Mucosa of rectum (tissue), 2 donors: ENCODE results near the gene IMPA2.

ENCODE experiments used
- H3K27ac ChIP-seq, 2 donors: one replicate each; pipeline ENCODE4 v1.7.0; 2013; ENCODE audit warnings: inconsistent platforms in 2 of 2, low read depth in 2 of 2, low read length in 2 of 2
- H3K27me3 ChIP-seq, 2 donors: one replicate each; pipeline ENCODE4 v1.7.0; 2013; ENCODE audit warnings: low read length in 2 of 2; ENCODE audit not compliant: control insufficient read depth in 2 of 2, insufficient read depth in 2 of 2
- H3K36me3 ChIP-seq, 2 donors: one replicate each; pipeline ENCODE4 v1.7.0; 2013; ENCODE audit warnings: low read length in 2 of 2; ENCODE audit not compliant: control insufficient read depth in 2 of 2, insufficient read depth in 2 of 2
- H3K4me1 ChIP-seq, 2 donors: one replicate each; pipeline ENCODE4 v1.7.0; 2013; ENCODE audit warnings: low read length in 2 of 2, mild to moderate bottlenecking in 1 of 2; ENCODE audit not compliant: control insufficient read depth in 2 of 2, insufficient read depth in 2 of 2
- H3K4me3 ChIP-seq, 2 donors: one replicate each; pipeline ENCODE4 v1.7.0; 2013; ENCODE audit warnings: low read length in 2 of 2
- H3K9ac ChIP-seq, 2 donors: one replicate each; pipeline ENCODE4 v1.7.0; 2013; ENCODE audit warnings: low read length in 2 of 2, low read depth in 1 of 2, mild to moderate bottlenecking in 1 of 2
- H3K9me3 ChIP-seq, 2 donors: one replicate each; pipeline ENCODE4 v1.7.0; 2013; ENCODE audit warnings: low read length in 2 of 2; ENCODE audit not compliant: control insufficient read depth in 2 of 2
- donor health status: healthy.
- donor health status: Normal muscosa, but diverticular disease.

IMPA2 gene

DNA sequence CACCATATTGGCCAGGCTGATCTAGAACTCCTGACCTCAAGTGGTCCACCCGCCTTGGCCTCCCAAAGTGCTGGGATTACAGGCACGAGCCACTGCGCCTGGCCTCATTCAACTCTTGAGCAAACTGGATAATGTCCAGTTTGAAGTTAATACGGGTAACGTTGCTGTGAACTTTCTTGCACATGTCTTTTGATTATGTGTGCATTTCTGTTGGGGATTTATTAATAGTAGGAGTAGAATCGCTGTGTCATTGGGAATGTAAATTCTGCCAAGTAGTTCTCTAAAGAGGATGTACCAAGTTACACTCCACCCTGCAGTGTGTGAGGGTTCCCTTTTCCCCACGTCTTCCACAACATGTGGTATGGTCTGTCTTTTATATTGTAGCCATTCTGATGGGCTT lies 6.2 kb downstream of the IMPA2 start:
- H3K9me3 ChIP-seq, result no peaks in the 10 kb centered on the region
- no peak overlapping the region for H3K27ac ChIP-seq
- peaks cover 5 to 42% of the 10 kb centered on the region in 2 donors for H3K4me1 ChIP-seq
- H3K36me3 ChIP-seq, result peaks cover 0 to 2% of the 10 kb centered on the region in 2 donors
- H3K27me3 ChIP-seq, result no peaks in the 10 kb centered on the region
- no peak overlapping the region for H3K9ac ChIP-seq
- no peak overlapping the region for H3K4me3 ChIP-seq

DNA sequence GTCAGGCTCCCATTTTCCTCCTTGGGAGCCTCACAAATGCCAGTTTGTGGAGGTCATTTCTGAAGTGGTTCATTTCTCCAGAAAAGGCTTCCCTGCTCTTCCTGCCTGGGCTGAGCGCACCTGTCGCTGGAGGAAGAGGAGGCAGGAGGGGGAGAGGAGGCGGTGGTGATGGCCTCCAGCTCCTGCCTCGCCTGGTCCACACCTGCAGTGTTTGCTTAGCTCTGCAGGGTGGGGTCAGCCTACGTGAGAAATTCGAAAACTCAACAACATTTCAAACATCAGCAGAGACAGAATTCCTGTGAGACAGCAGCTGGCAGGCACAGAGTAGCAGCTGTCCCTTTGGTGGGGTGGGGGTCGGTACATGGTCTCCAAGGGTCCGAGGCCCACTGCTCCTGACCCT lies 7.9 kb downstream of the IMPA2 start:
- H3K9me3 ChIP-seq, result no peaks in the 10 kb centered on the region
- H3K27ac ChIP-seq, result peak overlapping the region; percentile 79
- H3K4me1 ChIP-seq, result peaks cover 6 to 29% of the 10 kb centered on the region in 2 donors
- peak overlapping the region; percentile 21 to 56 for H3K9ac ChIP-seq
- H3K27me3 ChIP-seq, result no peaks in the 10 kb centered on the region
- no peak overlapping the region for H3K4me3 ChIP-seq
- peaks cover 0 to 2% of the 10 kb centered on the region in 2 donors for H3K36me3 ChIP-seq

GRCh38 chr18:11989966-11990380 lies 8.7 kb downstream of the IMPA2 start:
- Histone ChIP-seq H3K36me3 (peaks cover 0 to 2% of the 10 kb centered on the region in 2 donors), H3K27ac (peak overlapping the region; percentile 79), H3K9ac (peak overlapping the region; percentile 21 to 56), H3K4me1 (peaks cover 14 to 37% of the 10 kb centered on the region in 2 donors), H3K4me3 (no peak overlapping the region), H3K27me3 (no peaks in the 10 kb centered on the region), H3K9me3 (no peaks in the 10 kb centered on the region)

DNA sequence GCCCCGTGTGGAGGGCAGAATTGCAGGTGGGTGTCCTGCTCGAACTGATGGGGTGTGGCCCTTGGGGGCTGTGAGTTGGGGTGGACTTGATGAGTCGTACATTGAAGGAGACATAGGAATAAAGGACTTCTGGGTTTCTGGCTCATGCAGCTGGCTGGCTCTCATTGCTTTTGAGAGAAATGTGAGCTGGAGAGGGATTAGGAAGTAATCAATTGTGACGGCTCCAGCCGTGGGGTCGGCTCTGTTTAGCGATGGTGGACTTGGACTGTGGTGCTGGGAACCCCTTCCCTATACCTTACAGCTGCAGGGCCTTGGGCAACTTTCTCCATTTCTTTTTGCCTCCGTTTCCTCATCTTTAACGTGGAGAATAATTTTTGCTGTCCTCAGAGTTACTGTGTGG lies 9.2 kb downstream of the IMPA2 start:
- no peaks in the 10 kb centered on the region for H3K27me3 ChIP-seq
- peaks cover 19 to 42% of the 10 kb centered on the region in 2 donors for H3K4me1 ChIP-seq
- no peaks in the 10 kb centered on the region for H3K9me3 ChIP-seq
- peak overlapping the region in 1 of 2 donors; percentile 79 for H3K27ac ChIP-seq
- peaks cover 0 to 2% of the 10 kb centered on the region in 2 donors for H3K36me3 ChIP-seq
- no peak overlapping the region for H3K9ac ChIP-seq
- H3K4me3 ChIP-seq, result no peak overlapping the region

DNA sequence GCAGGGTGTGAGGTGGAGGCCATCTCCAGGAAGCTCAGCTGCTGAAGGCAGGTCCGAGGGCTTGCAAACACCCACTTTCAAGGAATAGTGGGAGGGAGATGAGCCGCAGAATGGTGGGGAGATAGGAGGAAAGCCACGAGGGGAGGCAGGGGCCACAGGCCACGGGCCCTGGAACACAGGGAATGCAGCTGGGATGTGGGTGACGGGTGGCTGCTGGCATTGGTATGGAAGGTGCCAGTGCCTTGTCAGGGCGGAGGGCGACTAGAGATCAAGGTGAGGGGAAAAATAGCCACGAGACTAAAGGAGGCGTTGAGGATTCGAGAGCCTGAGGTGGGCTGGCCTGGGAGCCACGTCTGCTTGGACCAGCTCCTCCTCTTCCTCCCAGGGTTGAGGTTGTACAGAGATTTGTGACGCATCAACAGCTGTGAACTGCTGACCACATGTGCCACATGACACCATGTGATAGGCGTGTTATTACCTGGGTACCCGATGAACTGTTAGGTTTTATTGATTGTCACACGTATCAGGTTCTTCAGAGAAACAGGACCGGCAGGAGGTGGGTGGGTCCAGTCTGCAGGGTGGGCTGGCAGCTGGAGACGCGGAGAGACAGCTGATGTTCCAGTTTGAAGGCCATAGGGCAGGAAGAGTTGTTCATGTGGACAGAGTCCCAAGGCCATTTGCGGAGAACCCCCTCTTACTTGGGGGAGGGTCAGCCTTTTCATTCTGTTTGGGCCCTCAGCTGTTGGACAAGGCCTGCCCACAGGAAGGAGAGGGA lies 9.9 kb downstream of the IMPA2 start:
- Histone ChIP-seq H3K27ac (no peak overlapping the region), H3K9ac (peak overlapping the region in 1 of 2 donors; percentile 2), H3K4me1 (peaks cover 22 to 49% of the 10 kb centered on the region in 2 donors), H3K9me3 (no peaks in the 10 kb centered on the region), H3K4me3 (no peak overlapping the region), H3K36me3 (peaks cover 0 to 2% of the 10 kb centered on the region in 2 donors), H3K27me3 (no peaks in the 10 kb centered on the region)

GRCh38 chr18:11992096-11992790 lies 10.9 kb downstream of the IMPA2 start:
- no peak overlapping the region for H3K9ac ChIP-seq
- H3K27me3 ChIP-seq, result no peaks in the 10 kb centered on the region
- no peaks in the 10 kb centered on the region for H3K36me3 ChIP-seq
- H3K9me3 ChIP-seq, result no peaks in the 10 kb centered on the region
- H3K4me1 ChIP-seq, result peaks cover 24 to 54% of the 10 kb centered on the region in 2 donors
- H3K4me3 ChIP-seq, result no peak overlapping the region
- H3K27ac ChIP-seq, result no peak overlapping the region

GRCh38 chr18:11993264-11993916 lies 12.1 kb downstream of the IMPA2 start:
- no peaks in the 10 kb centered on the region for H3K36me3 ChIP-seq
- peaks cover 28 to 57% of the 10 kb centered on the region in 2 donors for H3K4me1 ChIP-seq
- no peak overlapping the region for H3K4me3 ChIP-seq
- H3K9ac ChIP-seq, result no peak overlapping the region
- H3K27me3 ChIP-seq, result no peaks in the 10 kb centered on the region
- no peaks in the 10 kb centered on the region for H3K9me3 ChIP-seq
- peak overlapping the region in 1 of 2 donors; percentile 44 for H3K27ac ChIP-seq

DNA sequence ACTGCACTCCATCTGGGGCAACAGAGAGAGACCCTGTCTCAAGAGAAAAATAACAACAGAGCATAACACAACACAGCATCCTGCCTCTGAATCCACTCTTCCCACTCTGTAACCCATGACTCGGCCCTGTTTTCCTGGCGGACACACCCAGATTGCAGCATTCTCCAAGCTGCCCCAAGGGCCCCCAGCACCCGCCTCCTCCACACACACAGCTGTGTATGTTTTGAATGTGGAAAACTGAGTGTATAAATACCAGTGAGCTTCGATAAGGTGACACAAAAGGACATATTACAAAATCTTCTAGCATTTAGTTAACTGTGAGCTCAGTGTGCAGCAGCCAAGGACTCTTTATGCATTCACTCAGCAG lies 13.0 kb downstream of the IMPA2 start:
- Histone ChIP-seq H3K36me3 (no peaks in the 10 kb centered on the region), H3K9me3 (no peaks in the 10 kb centered on the region), H3K9ac (peak overlapping the region; percentile 45 to 56), H3K4me1 (peaks cover 31 to 52% of the 10 kb centered on the region in 2 donors), H3K4me3 (no peak overlapping the region), H3K27me3 (no peaks in the 10 kb centered on the region), H3K27ac (peak overlapping the region; percentile 69 to 79)

DNA sequence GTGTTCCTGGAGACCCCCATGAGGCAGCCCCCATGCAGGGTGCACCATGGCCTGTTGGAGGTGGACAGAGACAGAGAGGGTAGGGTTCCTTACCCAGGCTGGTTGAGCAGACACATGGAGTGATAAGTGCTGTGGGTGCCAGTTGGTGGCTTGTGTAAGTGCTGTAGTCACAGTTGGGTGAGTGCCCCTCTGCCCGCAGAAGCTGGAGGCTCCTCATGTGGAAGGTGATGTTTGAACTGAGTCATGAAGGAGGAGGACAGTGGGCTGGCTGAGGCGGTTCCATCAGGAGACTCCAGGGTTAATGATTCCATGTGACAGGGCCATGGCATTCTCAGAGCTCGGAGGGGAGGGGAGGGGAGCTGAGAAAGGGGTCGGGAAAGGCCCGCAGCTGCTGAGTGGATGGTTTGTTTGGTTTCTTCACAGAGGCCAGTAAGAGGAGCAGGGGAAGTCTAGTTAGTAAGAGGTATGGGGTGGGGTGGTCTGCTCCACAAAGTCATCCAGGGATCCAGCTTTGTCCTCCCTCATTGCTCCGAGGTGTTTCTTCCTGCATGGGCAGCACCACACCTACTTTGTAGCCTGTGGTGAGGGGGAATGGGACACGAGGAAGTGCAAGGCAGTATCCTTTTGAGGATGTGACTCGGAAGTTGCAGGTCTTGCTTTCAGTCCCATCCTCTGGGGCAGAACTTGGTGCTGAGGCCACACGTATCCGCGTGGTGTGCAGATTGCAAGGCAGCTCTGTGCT lies 13.6 kb downstream of the IMPA2 start:
- Histone ChIP-seq H3K27ac (peak overlapping the region; percentile 69 to 79), H3K36me3 (no peaks in the 10 kb centered on the region), H3K9me3 (no peaks in the 10 kb centered on the region), H3K27me3 (no peaks in the 10 kb centered on the region), H3K4me1 (peaks cover 27 to 49% of the 10 kb centered on the region in 2 donors), H3K9ac (peak overlapping the region; percentile 45 to 56), H3K4me3 (peak overlapping the region in 1 of 2 donors; percentile 26)
